A673 (cell line): Measurements from ENCODE around the gene FNDC11. TPM values are rescaled to one million over a fixed set of nuclear protein-coding genes. Genes with fewer than 3 reads are reported as not detected.

Source experiments
- BruUV-seq: library from RNA; stranded (reverse); fragments of 400-500 nt; replicated peaks from 2 replicates; lab custom pipeline; 2021; lab: Mats Ljungman, UMichigan
- CTCF ChIA-PET: fragments of 300-600 bp; sonication (Branson Sonifier 250); formaldehyde crosslinking; loops from one replicate; lab custom pipeline; 2022; ENCODE audit warnings: antibody characterized with exemption; lab: Charles Lee
- POLR2A ChIA-PET: fragments of 300-600 bp; sonication (Branson Sonifier 250); formaldehyde crosslinking; loops from one replicate; lab custom pipeline; 2022; ENCODE audit warnings: antibody characterized with exemption; ENCODE audit not compliant: low non-redundant PET; lab: Charles Lee
- DNase-seq: peaks from one replicate; pipeline ENCODE4 v3.0.0-alpha.2; 2015; ENCODE audit warnings: low spot score
- H3K27ac ChIP-seq: fragments of 200-600 bp; sonication (generic); 2 replicates; pipeline ENCODE4 v1.5.1; 2016; ENCODE audit warnings: mixed run types, low read depth, mild to moderate bottlenecking, mixed read lengths, antibody characterized with exemption, low read length; ENCODE audit not compliant: poor library complexity, severe bottlenecking
- H3K27me3 ChIP-seq: fragments of 200-600 bp; sonication (generic); replicated peaks from 2 replicates; pipeline ENCODE4 v1.6.1; 2017; ENCODE audit warnings: mixed run types, low read depth, mild to moderate bottlenecking, mixed read lengths, antibody characterized with exemption, low read length; ENCODE audit not compliant: insufficient read depth, poor library complexity
- H3K36me3 ChIP-seq: fragments of 200-600 bp; sonication (generic); 2 replicates; pipeline ENCODE4 v1.6.1; 2016; ENCODE audit warnings: mixed run types, mild to moderate bottlenecking, mixed read lengths, antibody characterized with exemption, low read length; ENCODE audit not compliant: insufficient read depth, poor library complexity, severe bottlenecking
- H3K4me1 ChIP-seq: fragments of 200-600 bp; sonication (generic); 2 replicates; pipeline ENCODE4 v1.6.1; 2017; ENCODE audit warnings: mixed run types, mild to moderate bottlenecking, mixed read lengths, antibody characterized with exemption, low read length; ENCODE audit not compliant: insufficient read depth, poor library complexity, severe bottlenecking
- H3K4me3 ChIP-seq: fragments of 200-600 bp; sonication (generic); 2 replicates; pipeline ENCODE4 v1.5.1; 2016; ENCODE audit warnings: low read depth, mixed run types, mild to moderate bottlenecking, mixed read lengths, low read length; ENCODE audit not compliant: poor library complexity, severe bottlenecking
- H3K9me3 ChIP-seq: fragments of 200-600 bp; sonication (generic); 2 replicates; pipeline ENCODE4 v1.6.1; 2016; ENCODE audit warnings: mixed run types, low read depth, mild to moderate bottlenecking, mixed read lengths, antibody characterized with exemption, low read length; ENCODE audit not compliant: poor library complexity, severe bottlenecking
- CTCF ChIP-seq: fragments of 300-800, 200-600 bp; sonication (generic); conservative IDR thresholded peaks from 2 replicates; pipeline ENCODE4 v1.5.1; 2017; ENCODE audit warnings: low read depth, mild to moderate bottlenecking, antibody characterized with exemption, low read length, moderate library complexity, mixed read lengths
- EZH2 ChIP-seq: fragments of 200-600 bp; sonication (generic); IDR thresholded peaks from 2 replicates; pipeline ENCODE4 v1.6.1; 2017; ENCODE audit warnings: borderline replicate concordance, low read depth, mild to moderate bottlenecking, mixed read lengths, antibody characterized with exemption, low read length; ENCODE audit not compliant: poor library complexity, severe bottlenecking
- intact Hi-C: fragments of 100-400 bp; cut with micrococcal nuclease; formaldehyde crosslinking; loops from one replicate; pipeline ENCODE4 v1.10.0; 2022; ENCODE audit not compliant: unreplicated experiment
- total RNA-seq: library from RNA; stranded (reverse); gene quantifications from 2 replicates; pipeline ENCODE4 v1.2.3, GENCODE V29; 2021

The FNDC11 gene
- total RNA-seq, 1 experiment from 2014 or later, result 0.21 TPM

DNA sequence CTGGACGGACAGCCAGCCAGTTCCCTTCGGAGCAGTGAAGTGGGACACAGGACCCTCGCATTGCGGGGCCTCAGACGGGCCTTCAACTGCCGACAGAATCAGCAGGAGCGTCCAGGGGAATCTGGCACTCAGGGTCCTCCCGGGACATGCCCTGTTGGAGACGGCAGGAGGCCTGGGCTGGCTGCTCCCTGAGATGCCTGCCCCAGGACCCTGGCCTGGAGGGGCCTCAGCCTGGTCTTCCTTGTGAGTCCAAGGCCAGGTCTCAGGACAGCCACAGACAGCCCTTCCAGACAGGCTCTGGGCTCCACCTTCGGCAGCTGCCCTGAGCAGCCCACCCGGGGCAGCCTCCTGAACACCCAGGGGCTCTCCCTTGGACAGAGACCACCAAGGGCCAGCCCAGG lies 34.7 kb downstream of the FNDC11 start:
- intact Hi-C loops, result no loop called here
- H3K36me3 ChIP-seq, result peaks cover 2% of the 10 kb centered on the region
- H3K27ac ChIP-seq, result no peak overlapping the region
- ChIA-PET CTCF (interaction anchor here (0.6 kb wide), 1 partner anchor 9 kb away, joined by 3 read pairs; no protein-coding TSS in a partner anchor), POLR2A (no interaction called here)
- no peak for DNase-seq
- H3K4me3 ChIP-seq, result no peak overlapping the region
- H3K9me3 ChIP-seq, result no peaks in the 10 kb centered on the region
- BruUV-seq, result no TSS peak
- H3K27me3 ChIP-seq, result no peaks in the 10 kb centered on the region
- H3K4me1 ChIP-seq, result no peaks in the 10 kb centered on the region
- no peak for TF ChIP-seq CTCF
- no peak for TF ChIP-seq EZH2

GRCh38 chr20:63589261-63590217 lies 35.6 kb downstream of the FNDC11 start:
- intact Hi-C loops, result no loop called here
- TF ChIP-seq EZH2 (no peak), CTCF (no peak)
- Histone ChIP-seq H3K4me1 (no peaks in the 10 kb centered on the region), H3K9me3 (no peaks in the 10 kb centered on the region), H3K36me3 (peaks cover 2% of the 10 kb centered on the region), H3K4me3 (no peak overlapping the region), H3K27ac (no peak overlapping the region), H3K27me3 (no peaks in the 10 kb centered on the region)
- POLR2A ChIA-PET, result no interaction called here
- BruUV-seq, result no TSS peak
- CTCF ChIA-PET, result no interaction called here
- no peak for DNase-seq

GRCh38 chr20:63590218-63591146 lies 36.5 kb downstream of the FNDC11 start:
- CTCF ChIA-PET, result no interaction called here
- Histone ChIP-seq H3K36me3 (peaks cover 2% of the 10 kb centered on the region), H3K27ac (no peak overlapping the region), H3K4me1 (no peaks in the 10 kb centered on the region), H3K9me3 (no peaks in the 10 kb centered on the region), H3K4me3 (no peak overlapping the region), H3K27me3 (no peaks in the 10 kb centered on the region)
- no peak for DNase-seq
- BruUV-seq, result no TSS peak
- TF ChIP-seq EZH2, result no peak
- no peak for TF ChIP-seq CTCF
- intact Hi-C loops, result no loop called here
- POLR2A ChIA-PET, result no interaction called here
